NCI-H128 (cell line): ENCODE results near the gene CACNG1.

Experiments
- DNase-seq: peaks from one replicate; lab custom pipeline; 2025; ENCODE audit not compliant: unreplicated experiment; lab: John Stamatoyannopoulos, UW

Gene CACNG1, protein sequence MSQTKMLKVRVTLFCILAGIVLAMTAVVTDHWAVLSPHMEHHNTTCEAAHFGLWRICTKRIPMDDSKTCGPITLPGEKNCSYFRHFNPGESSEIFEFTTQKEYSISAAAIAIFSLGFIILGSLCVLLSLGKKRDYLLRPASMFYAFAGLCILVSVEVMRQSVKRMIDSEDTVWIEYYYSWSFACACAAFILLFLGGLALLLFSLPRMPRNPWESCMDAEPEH

DNA sequence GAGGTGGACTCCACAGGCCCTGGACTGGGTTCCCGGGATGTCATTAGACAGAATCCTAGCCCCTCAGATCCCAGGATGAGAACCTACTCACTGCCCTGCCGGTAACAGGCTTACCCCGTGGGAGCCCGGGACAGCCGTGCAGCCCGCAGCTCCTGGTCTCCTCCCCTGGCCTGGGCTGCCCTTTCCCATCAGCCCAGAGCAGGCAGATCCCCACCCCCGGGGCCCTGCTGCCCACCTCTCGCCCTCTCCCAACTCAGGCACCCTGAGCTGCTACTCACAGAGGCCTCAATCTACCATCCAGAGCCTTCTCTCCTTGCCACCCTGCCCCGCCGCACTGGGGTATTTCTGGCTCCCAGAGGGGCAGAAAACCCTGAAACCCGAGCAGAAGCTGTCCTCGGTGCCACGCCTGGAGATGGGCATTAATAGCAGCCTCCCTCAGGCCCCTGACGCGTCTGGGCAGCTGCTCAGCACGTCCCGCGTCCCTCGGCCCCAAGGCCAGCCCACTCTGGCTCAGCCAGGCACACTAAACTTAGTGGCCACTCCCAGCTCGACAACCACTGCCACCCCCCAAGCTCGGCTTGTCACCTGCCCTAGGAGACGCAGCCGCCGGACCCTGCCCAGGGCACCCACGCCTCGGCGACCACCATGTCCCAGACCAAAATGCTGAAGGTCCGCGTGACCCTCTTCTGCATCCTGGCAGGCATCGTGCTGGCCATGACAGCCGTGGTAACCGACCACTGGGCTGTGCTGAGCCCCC is at the start of gene CACNG1:
CACNG1 (plus strand) TSS at position 539 of the 757 bp plus-strand sequence; CDS start at position 646, 107 bp downstream.
- DNase-seq = no peak

DNA sequence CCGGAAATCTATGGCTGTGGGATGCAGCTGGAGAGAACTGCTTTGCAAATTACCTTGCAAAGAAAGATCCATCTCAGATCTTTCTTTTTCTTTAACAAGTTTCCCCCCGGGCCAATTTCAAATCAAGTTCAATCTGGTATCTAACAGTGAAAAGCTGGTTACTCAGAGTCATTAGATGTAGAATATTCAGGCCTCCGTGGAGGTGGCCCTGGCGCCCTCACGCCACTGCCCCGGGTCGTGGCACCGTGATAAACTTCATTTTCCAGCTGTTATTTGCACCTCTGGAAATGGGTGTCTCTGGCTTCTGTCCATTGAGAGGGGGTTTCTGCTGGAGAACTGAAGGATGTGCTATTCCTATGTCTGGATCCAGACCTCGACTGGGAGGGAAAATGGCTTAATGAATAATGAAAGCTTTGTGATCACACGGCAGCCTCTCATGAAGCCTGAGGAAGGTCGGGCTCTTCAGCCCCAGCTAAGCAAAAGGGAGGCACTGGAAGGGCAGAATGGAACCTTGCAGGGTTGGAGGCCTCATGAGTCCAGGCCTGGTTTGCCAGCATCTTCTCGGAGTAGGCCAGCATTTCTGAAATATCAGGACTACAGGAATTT is 49.3 kb upstream of the CACNG1 start:
- no peak for DNase-seq

DNA sequence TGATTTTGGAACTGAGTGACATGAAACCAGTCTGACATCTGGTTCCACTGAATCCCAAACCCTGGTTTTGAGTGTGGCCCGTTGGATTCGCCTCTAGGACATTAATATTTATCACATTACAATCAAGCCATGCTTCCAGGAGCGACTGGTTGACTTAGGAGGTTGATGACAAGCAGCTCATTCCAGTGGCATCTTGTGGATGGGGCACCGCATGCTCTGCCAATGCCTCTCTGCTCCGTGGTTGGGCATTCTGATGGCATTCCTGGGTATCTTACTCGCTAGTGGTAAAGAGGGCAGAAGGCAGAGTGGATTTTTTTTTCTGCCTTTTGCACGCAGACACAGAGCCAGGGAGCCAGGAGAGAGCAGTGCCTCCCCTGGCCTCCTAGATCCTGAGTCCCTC is 48.4 kb upstream of the CACNG1 start:
- no peak for DNase-seq

DNA sequence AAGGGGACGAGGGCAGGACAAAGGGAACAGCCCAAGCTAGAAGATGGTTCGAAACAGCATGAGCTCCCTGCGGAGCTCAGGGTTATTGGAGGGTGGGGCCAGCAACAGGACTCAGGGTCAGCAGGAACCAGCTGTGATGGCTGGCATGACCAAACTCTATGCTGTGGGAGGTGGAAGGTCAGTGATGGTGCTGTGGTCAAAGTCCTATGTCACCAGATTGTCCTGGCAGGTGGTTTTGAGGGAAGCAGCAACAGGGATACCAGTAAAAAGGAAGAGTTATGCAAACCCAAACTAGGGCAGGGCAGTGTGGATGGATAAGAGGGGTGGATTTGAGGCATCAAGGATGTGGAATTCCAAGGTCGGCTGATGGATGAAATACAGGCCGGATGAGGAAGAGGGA is 47.4 kb upstream of the CACNG1 start:
- DNase-seq = no peak

DNA sequence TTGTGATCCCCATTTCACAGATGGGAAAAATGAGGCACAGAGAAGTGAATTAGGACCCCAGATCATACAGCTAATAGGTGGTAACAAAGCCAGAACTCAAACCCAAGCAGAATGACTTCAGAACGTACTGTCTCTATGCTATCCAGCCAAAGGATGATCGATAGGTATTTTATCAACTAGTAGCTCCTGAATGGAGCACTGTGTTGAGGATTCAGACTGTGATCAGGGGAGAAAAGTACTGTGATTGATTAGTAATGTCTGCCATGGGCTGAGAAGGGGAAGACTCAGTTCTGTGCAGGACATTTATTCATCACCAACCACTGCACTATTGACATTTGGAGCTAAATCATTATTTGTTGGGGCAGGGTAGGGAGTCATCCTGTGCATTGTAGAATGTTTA is 41.1 kb upstream of the CACNG1 start:
- DNase-seq = no peak

DNA sequence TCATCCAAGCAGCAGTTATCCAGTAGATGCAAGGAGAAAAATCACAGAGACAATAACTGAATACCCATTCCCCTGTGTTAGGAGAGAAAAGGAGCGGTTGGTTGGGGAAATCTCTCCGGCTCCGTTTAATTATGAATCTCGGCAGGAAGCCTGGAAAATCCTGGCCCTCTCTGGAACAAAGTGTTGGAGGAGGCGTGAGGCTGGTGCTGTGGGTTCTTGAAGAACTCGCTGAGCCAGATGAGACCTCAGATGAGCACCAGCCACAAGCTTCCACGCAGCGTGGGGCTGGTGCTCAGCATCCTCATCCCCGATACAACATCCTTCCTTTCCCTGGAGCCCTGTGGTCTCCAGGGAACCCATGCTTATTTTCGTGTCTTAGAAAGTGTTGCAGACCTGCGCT is 40.2 kb upstream of the CACNG1 start:
- DNase-seq = no peak

DNA sequence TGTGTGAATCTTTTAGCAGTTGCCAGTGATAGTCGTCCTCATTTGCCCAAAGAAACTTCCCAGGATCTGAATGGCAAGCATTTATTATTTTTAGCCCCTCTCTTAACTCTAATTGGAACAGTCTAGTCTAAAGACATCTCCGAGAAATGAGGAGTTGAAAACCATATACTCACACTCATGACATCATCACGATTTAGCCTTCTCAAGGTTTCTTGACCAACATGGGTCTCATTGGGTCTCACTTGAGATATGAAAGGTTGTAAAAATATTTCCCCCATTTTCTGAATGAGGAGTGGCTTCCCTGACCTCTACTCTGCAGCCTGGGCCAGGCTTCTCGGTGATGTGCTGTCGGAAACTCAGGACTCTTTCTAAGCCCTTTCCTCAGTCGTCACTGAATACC is 37.1 kb upstream of the CACNG1 start:
- DNase-seq = no peak

DNA sequence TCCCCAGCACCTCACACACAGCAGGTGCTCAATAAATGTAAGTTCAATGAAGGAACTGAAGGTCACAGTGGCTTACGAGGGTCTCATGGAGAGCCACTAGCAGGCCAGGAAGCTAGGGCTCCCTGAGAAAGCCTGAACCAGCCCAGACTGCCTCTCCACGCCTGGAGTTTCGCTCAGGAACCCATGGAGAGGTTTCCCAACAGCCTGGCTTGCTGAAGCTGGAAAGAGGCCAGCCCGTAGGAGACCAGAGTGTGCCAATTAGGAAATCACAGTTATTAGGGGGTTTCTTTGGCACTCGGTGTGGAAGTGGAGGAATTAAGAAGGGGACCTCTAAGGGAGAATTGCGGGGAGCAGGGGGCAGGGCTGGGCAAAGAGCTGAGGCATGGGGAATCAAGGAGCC is 36.3 kb upstream of the CACNG1 start:
- DNase-seq = no peak

DNA sequence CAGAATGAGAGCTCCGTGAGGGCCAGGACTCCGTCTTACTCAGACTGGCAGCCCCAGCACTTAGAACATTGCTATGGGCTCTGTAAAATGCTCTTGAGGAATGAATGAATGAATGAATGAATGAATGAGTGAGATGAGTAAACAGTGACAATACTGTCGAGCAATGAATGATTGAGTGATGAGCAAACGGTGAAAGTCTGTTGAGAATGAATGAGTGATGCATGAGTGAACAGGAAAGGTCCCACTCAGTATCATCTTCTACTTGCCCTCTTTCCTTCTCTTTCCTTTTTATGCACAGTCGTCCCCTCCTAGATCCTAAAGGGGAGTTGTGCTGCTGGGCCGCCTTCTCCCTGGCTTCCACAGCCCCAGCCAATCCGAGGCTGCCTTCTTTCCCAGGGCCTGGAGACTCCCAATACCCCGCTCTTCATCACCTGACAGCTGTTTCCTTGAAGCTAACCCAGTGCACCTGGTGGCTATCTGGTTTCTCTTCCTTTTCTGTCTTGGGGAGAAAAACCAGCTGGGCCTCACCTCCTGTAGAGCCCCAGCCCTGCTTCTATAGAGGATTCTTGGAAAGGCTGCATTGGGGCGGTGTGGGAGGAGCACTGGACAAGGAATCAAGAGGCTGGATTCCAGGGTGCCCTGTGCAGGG is 32.7 kb upstream of the CACNG1 start:
- DNase-seq = no peak

DNA sequence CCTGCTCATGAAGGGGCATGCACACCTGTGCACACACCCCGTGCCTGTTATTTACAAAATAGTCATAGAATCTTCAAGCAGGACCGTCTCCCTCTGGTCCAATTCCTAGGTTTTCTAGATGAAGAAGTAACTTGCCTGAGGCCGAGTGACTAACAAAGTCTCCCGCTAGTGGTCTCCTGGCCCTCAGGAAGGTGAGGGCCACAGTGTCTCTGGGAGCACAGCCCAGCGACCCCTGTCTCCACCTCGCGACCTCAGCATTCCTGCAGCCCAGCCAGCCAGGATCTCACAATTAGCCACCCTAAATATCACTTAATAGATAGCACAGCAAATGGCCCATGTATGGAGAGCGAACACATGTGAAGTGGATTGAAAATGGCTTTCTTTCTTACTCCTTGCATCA is 30.5 kb upstream of the CACNG1 start:
- no peak for DNase-seq

DNA sequence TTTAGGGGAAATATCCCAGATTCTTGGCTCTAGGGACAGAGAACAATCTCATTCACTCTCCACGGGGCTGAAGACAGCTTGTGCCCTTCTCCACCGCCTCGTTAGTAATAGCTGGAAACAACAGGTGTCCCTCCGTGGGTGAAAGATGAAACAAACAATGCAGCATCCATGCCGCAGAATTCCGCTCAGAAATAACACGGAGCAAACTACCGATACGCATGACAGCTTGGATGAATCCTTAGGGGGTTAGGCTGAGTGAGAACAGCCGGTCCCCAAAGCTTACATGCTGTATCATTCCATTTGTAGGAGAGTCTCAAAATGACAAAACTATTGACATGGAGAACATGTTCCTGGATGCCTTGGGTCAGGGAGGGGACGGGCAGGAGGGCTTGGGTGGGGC is 29.4 kb upstream of the CACNG1 start:
- no peak for DNase-seq

DNA sequence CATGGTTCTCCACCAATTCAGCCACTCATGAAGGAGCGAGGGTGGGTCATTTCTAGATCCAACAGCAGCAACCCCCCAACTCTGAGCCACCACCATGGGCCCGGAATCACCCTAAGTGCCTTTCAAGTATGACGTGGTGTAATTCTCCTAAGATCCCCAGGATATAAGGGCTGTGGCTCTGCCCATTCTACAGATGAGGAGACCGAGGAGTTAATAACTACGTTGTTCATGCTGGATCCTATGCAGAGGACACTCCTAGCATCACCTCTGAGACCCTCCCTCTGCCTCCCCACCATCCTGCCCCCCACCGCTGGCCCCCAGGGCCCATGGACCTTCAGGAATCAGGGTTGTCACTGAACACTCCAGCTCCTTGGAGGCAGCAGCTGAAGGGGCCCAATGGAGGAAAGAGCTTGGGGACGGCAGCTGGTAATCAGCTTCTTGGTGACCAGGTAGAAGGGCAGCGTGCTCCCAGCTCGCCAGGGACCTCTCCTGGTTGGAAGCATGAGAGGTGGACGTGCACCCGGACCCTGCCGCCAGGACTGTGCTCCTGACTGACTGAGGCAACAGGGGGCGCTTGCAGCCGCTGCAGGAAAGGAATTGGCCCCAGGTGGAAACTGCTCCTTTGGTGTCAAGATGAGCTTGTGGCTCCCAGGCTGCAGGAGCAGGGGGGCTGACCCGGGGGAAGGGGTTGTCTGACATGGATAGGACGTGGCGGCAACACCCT is 28.2 kb upstream of the CACNG1 start:
- DNase-seq = no peak

DNA sequence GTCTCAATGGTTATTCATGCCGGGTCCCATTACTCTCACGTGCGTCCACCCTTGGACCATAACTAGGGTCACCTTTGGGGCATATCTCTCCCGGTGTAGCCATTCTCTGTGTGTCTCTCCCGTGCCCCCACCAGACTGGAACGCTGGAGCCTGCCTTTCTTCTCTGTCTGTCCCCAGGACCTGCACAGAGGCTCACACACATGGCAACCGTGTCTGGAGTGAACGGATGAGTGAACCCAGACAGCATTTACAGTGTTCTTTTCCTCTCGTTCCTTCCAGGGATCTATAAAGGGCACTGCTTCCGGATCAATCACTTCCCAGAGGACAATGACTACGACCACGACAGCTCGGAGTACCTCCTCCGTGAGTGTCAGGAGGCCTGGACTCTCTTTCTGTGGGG is 26.4 kb upstream of the CACNG1 start:
- DNase-seq = no peak

DNA sequence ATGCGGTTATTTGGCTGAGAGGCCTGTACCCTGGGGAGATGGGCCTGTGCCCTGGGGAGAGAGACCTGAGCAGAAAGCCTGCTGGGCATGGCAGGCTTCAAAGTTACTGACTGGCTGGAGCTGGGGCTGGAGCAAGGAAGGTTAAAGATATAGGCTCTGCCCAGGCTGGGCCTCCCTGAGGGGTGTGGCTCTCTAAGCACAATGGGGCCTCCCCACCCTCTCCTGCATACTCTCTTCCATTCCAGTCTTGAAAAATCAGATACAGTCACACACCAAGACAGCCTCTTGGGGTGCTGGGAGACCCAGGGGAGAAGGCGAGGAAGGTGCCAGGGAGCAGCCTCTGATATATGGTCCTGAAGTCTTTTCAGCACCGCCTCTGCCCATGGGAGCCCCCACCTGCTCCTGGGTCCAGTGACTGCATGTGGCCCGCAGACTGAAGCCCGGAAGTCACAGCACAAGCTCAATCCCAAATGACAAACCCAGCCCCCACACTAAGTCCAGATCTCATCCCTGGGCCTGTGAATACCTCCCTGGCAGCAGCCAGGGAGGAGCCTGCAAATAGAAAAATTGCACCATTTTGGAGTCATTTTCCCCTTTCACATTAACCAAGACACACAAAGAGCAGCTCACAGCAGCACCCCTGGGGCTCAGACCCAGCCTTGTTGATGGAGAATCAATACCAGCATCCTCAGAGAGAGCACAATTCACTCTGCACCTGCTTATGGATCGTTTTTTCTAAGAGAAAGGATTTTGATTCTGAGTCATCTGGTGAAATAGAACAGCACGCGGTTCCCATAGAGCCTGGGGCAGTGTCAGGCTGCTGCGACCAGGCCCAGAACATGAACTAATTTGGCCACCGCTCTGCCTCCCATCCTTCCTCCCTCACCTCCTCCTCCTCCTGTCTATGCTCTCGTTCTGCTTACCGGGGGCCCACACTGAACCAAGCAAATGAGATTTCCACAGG is 25.6 kb upstream of the CACNG1 start:
- no peak for DNase-seq

DNA sequence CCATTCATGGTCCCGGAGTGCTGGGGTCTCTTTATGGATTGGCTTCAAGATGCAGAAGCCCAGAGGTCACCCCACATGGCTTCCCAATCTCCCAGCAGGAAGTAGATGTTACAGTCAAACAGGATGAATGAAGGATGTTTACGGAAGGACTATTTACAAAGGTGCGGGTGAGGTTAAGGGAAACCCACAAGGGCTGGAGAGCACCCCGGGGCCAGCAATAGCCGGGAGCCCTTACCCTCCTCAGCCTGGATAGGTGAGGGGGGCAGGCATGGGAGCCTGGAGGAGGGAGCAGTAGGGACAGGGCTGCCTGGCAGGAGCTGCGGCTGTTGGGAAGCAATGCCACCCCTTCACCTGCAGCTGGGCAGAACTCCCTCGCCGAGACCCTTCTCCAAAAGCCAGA is 24.5 kb upstream of the CACNG1 start:
- no peak for DNase-seq

DNA sequence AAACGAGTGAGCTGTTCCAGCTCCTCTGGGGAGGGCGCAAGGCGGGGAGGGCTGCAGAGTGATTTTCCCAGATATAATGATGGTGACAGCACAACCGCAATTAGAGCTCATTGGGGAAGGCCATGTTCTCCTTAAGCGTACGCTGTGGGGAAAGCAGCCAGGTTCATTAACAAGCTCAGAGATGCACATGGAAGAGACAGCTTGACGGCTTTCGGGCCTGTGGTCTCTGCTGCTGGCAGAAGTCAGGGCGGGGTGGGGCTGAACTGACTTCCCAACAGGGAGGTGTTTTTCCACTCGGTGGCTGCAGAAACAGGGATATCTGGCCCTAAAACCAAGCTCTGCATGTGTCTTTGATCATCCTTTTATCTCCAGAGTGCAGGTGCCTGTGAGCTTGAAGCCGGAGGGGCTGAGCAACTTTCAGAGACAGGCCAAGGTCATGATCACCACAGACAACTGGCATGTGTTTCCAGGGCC is 24.0 kb upstream of the CACNG1 start:
- no peak for DNase-seq

DNA sequence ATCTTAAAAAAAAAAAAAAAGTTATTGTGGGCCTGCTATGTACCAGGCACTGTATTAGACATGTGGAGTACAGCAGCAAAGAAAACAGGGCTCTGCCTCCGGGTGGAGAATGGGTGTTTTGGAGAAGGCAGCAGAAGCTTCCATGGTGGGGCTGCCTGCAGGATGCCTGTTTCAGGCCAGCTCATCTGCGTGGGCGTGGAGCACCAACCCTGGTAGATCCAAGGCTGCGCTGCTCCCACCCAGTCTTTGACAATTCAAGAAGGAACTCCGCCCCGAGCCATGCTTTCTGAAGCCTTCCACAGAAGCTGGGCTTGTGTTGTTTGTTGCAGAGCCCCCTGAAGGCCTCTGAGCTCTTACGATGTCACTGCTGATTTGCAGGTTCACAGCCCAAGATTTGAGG is 23.2 kb upstream of the CACNG1 start:
- no peak for DNase-seq

DNA sequence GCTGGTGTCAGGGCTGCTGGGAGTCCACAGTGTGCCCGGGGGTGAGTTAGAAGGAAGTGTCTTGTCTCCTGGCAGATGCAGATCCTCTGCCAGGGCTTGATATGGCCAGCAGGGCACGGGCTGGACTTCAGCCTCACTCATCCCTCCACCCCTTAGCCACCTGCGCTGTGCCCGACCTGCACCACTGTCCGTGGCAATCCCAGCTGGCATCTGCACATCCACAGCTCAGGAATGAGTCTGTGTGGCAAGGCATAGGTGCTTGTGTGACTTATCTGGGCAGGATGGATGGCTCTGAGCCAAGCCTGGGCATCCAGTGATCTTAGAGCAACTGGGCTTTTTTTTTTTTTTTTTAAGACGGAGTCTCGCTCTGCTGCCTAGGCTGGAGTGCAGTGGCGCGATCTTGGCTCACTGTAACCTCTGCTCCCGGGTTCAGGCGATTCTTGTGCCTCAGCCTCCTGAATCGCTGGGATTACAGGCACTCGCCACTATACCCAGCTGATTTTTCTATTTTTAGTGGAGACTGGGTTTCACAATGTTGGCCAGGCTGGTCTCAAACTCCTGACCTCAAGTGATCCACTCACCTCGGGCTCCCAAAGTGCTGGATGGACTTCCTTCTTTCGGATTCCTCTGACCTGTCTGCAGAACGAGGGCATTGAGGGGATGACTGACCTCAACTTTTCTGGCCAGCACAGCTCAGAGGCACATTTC is 22.5 kb upstream of the CACNG1 start:
- DNase-seq = no peak

DNA sequence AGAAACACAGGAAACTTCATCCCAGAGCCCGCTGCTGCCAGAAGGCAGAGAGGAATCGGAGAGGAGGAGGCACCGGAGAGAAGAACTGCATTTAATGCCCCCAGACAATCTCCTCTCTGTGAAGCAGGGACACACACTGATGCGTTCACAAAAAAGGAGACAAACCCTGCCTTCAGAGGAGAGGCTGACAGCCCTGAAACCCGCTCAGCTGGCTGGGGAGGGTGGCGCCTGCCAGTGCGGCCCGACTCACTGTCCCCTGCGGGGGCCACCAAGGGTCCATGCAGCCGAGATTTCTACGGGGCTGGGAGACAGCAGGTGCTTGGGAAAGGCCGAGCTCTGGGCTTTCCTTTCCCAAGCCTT is 21.9 kb upstream of the CACNG1 start:
- no peak for DNase-seq

DNA sequence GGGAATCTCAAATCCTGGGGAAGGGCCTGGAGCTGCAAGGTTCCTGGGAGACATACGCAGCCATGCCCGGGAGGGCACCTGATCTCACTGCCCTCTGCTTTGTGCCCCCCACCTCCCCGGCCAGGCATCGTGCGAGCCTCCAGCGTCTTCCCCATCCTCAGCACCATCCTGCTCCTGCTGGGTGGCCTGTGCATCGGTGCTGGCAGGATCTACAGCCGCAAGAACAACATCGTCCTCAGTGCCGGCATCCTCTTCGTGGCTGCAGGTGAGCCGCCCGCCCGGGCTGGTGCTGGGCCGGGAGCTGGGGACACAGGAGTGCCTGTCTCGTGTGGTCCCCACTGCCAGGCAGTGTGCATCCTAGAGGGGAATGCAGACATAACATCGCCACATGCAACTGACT is 19.6 kb upstream of the CACNG1 start:
- DNase-seq = no peak
